ENCODE data around the gene IFI27. TPM values are rescaled to one million over a fixed set of nuclear protein-coding genes. Genes with fewer than 3 reads are reported as not detected.
"Not testable (repeated sequence)": the region's sequence is repeated elsewhere in the genome, so short reads cannot be mapped to it uniquely, and the experiment has no call there.

IFI27 gene
- total RNA-seq, 1 donor from 2014 or later: 375 TPM

GRCh38 chr14:94126800-94127199 lies 16.3 kb downstream of the IFI27 start:
- DNase-seq: no peak

GRCh38 chr14:94127330-94127729 lies 16.8 kb downstream of the IFI27 start:
- DNase-seq: no peak

DNA sequence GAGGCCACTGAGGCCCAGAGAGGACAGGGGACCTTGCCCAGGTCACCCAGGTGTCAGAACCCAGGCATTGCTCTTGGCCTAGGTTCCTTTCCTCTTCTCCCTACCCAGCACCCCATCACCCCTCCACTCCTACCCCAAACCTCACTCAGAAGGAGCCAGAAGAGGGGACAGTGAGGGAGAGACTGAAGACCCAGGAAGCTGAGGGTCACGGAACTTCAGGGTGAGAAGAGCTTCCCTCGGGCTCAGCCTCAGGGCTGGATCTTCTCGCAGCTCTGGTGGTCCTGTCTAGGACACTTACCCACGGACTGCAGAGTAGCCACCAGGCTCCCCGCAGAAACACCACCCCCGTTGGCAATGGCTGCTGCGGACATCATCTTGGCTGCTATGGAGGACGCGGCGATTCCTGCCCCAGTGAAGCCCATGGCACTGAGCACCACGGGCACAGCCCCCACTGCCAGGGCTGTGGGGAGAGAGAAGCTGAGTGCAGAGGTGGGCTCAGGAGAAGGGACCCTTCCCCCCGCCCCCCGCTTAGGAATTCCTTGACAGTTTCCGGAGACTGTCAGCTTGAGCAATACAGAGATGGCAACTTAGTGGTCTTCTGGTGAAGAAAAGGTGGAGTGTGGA lies 17.8 kb downstream of the IFI27 start:
- no peak for DNase-seq

DNA sequence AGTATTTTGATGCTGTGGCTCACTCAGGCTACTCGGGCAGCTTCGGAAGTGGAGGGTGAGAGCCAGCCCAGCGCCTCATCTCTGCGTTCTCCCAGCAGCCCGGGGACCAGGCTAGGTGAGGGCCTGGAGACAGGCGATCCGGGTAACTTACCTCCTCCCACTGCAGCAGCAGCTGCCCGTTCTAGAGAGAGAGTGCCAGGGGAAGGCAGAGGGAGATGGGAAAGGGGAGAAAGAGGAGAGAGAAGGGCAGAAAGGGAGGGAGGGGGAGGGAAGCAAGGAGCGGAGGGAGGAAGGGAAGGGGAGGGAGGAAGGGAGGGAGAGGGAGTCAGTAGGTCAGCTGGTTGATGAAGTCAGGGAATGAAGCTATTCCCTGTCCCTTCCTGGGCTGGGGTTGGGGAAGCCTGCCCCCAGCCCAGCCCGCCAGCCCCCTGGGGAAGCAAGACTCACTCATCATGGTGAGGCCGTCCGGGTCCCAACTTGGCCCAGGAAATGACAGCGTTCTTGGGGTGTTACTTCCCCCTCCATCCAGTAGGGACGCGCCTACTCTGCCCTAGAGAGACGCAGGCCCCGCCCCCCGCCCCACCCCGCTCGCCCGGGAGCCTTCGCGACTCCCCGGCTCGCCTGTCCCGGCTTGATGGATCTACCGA lies 18.7 kb downstream of the IFI27 start, which contains the start of gene IFI27L2:
Gene IFI27L2 (minus strand): TSS at position 494 of the 647 bp plus-strand sequence. CDS start 40 bp downstream, at position 454.
- DNase-seq: peak; percentile 57

DNA sequence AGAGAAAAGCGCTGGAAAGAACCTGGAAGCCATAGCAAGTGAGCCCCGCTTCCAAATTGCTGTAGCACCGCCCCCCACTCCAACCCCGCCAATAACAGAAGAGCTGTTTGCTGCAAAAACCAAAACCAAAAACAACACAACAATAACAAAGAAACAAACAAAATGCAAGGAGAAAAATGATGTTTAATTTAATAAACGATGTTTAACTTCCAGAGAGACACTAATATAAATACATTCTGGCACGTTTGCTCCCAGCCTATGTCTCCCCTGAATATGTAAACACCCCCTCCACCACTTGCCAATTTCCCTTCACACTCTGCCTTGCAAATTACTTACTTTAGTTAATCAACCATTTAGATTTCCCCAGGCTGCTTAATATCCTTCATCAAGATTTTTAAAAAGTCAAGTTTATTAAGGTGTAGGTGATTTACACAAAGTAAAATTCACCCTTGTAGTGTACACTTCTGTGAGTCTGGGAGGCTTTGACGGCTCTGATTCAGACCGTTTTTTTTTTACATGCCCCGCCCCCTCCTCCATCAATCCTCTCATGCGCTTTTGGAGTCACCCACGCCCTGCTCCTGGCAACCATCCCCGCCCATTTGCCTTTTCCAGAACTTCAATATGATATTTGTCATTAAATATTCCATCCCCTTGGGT lies 19.4 kb downstream of the IFI27 start:
- DNase-seq: peak; percentile 49

- DNase-seq: peak; percentile 78
Measured at GRCh38 chr14:94132285-94132887, 21.9 kb downstream of the IFI27 start.

- no peak for DNase-seq
Measured at GRCh38 chr14:94135476-94135875, 24.9 kb downstream of the IFI27 start.

- DNase-seq: peak; percentile 90
Measured at GRCh38 chr14:94136575-94137331, 26.2 kb downstream of the IFI27 start.

DNA sequence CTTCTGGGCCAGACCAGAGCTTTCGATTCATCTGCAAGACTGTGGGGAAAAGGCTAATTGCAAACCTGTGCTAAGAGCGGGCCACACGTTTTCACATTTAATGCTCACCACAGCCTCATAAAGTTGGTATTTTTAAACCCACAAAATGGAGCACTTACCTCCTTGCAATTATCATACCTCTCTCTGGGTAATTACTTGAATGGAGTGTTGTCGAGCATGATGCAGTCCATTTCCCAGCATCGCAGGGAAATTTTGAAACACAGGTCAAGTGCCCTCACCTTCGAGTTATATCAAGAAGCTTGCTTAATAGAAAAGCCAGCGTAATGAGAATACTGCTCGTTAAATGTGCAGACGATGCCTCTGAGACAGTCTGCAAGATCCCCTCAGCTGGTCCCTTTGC lies 27.7 kb downstream of the IFI27 start:
- no peak for DNase-seq

- no peak for DNase-seq
Measured at GRCh38 chr14:94139006-94139405, 28.5 kb downstream of the IFI27 start.

- DNase-seq: no peak
Measured at GRCh38 chr14:94139421-94139820, 28.9 kb downstream of the IFI27 start.

DNA sequence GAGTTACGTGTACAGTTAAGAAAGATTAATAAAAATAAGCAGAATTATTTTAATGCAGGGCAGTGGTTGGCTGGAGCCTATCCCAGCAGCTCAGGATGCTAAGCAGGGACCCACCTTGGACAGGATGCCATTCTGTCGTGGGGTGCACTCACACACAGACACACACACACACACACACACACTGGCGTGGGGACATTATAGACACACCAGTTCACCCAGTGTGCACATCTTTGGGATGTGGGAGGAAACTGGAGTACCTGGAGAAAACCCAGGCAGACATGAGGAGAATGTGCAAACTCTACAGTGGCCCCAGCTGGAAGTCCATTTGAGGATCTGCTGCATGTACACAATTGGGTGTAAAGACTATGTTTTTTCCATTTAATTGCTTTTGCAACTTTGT lies 31.7 kb downstream of the IFI27 start:
- DNase-seq: no peak

DNA sequence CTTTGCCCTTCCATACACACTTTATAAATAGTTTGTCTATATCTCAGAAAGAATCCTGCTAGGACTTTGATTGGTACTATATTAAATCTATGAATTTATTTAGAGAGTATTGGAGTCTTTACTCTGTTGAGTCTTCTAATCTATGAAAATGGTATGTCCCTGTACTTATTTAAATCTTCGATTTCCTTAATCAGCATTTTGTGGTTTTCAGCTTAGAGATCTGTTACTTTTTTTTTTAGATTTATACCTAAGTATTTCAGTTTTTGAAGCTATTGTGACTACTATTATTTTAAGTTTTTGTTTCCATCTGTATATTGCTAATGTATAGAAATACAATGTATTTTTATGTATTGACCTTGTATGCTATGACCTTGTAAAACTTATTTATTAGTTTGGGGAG lies 32.3 kb downstream of the IFI27 start:
- DNase-seq: no peak

GRCh38 chr14:94143239-94143638 lies 32.7 kb downstream of the IFI27 start:
- DNase-seq: peak; percentile 41

DNA sequence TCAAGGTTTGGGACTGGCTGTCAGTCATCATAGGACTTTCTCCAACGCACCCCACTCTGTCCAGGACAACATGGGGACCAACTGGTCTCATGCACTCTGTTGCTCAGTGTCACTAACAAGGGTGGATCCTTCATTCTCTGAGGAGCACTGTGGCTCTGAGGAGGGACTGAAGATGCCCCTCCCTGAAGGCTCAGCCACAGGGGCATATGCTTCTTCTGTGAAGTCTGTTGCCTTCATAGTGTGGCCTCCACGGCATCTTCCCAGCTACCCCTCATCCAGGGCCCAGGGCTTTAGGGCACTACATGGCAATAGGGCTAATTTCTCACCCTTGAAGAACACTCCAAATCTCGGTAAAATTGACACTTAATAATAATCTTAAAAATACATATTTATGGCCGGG lies 33.2 kb downstream of the IFI27 start:
- DNase-seq: no peak

GRCh38 chr14:94144765-94145164 lies 34.2 kb downstream of the IFI27 start:
- no peak for DNase-seq

GRCh38 chr14:94145902-94146527 lies 35.5 kb downstream of the IFI27 start:
- peak; percentile 15 for DNase-seq

DNA sequence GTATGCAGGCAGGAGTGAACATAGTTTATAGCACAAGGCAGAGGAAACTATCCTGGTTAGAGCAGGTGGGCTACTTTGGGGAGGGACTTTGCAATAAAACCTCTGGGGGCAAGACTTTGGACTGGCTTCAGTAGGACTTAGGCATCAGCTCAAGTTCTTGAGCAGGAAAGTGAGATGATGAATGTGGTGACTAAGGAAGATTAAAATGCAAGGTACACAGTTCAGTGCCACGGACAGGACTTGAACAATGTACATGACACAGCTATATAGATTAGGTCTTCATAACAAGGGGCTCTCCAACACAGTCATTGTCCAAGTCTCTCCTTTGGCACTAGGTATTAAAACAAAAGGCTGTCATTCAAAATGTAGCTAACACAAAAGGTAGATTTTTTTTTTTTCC lies 42.1 kb downstream of the IFI27 start:
- no peak for DNase-seq

- no peak for DNase-seq
Measured at GRCh38 chr14:94153750-94154342, 43.3 kb downstream of the IFI27 start.

DNA sequence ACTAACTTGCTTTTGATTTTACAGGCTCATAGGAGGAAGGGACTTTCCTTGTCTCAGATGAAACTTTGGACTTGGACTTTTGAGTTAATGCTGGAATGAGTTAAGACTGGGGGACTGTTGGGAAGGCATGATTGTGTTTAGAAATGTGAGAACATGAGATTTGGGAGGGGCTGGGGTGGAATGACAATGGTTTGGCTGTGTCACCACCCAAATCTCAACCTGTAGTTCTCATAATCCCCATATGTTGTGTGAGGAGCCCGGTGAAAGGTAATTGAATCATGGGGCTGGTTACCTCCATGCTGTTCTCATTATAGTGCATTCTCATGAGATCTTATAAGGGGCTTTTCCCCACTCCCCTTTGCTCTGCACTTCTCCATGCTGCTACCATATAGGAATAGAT lies 45.6 kb downstream of the IFI27 start:
- DNase-seq: not testable (repeated sequence)

GRCh38 chr14:94157197-94157596 lies 46.7 kb downstream of the IFI27 start:
- DNase-seq: no peak
